Peyer's patch (tissue), 4 donors: ENCODE data around the gene PPA2. TPM values are rescaled to one million over a fixed set of nuclear protein-coding genes. Genes with fewer than 3 reads are reported as not detected.

Experiments
- DNase-seq, 3 donors: peaks; one replicate each; pipeline ENCODE4 v3.0.0-alpha.2; 2017 to 2019
- H3K27ac ChIP-seq, 4 donors: fragments of 200-600 bp; sonication (generic); one replicate each; pipeline ENCODE4 v1.5.1; 2016 to 2019
- H3K27me3 ChIP-seq, 2 donors: fragments of 200-600 bp; sonication (generic); one replicate each; pipeline ENCODE4 v1.5.1; 2019
- H3K36me3 ChIP-seq, 3 donors: fragments of 200-600 bp; sonication (generic); one replicate each; pipeline ENCODE4 v1.5.1; 2016 to 2019
- H3K4me1 ChIP-seq, 4 donors: fragments of 200-600 bp; sonication (generic); one replicate each; pipeline ENCODE4 v1.5.1; 2016 to 2019
- H3K4me3 ChIP-seq, 4 donors: fragments of 200-600 bp; sonication (generic); 1 replicate in 3 of 4; 2 replicates in 1 of 4; pipeline ENCODE4 v1.5.1; 2016 to 2019; ENCODE audit warnings: mild to moderate bottlenecking in 1 of 4
- H3K9me3 ChIP-seq, 4 donors: fragments of 200-600 bp; sonication (generic); one replicate each; pipeline ENCODE4 v1.5.1; 2016 to 2019; ENCODE audit warnings: mild to moderate bottlenecking in 1 of 4
- CTCF ChIP-seq, 6 experiments: fragments of 450-650 bp in 4 of 6; fragments of 200-600 bp in 2 of 6; sonication (generic) in 1 of 6; IDR thresholded peaks; one replicate each; pipeline ENCODE4 v1.5.1; 2017 to 2019; ENCODE audit warnings: antibody characterized with exemption in 6 of 6, mild to moderate bottlenecking in 3 of 6, moderate library complexity in 1 of 6
- POLR2A ChIP-seq, 2 donors: fragments of 450-650 bp; IDR thresholded peaks; one replicate each; pipeline ENCODE4 v1.5.1; 2017; ENCODE audit warnings: antibody characterized with exemption in 2 of 2, mild to moderate bottlenecking in 2 of 2, moderate library complexity in 2 of 2
- total RNA-seq, 4 donors: library from RNA; depleted of rRNA; stranded (reverse); fragments of >200 nt; gene quantifications; one replicate each; pipeline ENCODE4 v1.1.0, GENCODE V29; 2016

The PPA2 gene
- total RNA-seq, 4 donors from 2014 or later: 58.4 to 140 (median 104) TPM

GRCh38 chr4:105387466-105387865 lies 86.4 kb downstream of the PPA2 start:
- no peak for TF ChIP-seq CTCF (IDR thresholded peaks at IDR 0.05)
- no peak for TF ChIP-seq POLR2A (IDR thresholded peaks at IDR 0.05)
- no peak for DNase-seq

GRCh38 chr4:105386012-105386411 lies 87.8 kb downstream of the PPA2 start:
- Histone ChIP-seq H3K36me3 (no peaks in the 10 kb centered on the region), H3K27me3 (no peaks in the 10 kb centered on the region), H3K27ac (no peak overlapping the region), H3K4me3 (no peak overlapping the region), H3K9me3 (no peaks in the 10 kb centered on the region), H3K4me1 (no peaks in the 10 kb centered on the region)
- TF ChIP-seq POLR2A (IDR thresholded peaks at IDR 0.05): no peak
- TF ChIP-seq CTCF (IDR thresholded peaks at IDR 0.05): peak in 1 of 6 experiments; percentile 23
- DNase-seq: no peak

More at GRCh38 chr4:105387466-105387865, 86.4 kb downstream of the PPA2 start:
- Histone ChIP-seq H3K27ac (no peak overlapping the region), H3K4me3 (no peak overlapping the region), H3K36me3 (no peaks in the 10 kb centered on the region), H3K4me1 (no peaks in the 10 kb centered on the region), H3K27me3 (no peaks in the 10 kb centered on the region), H3K9me3 (no peaks in the 10 kb centered on the region)

- Histone ChIP-seq H3K36me3 (peaks cover 0 to 10% (median 0%) of the 10 kb centered on the region in 3 donors), H3K27ac (no peak overlapping the region), H3K4me1 (peaks cover 0 to 7% (median 0%) of the 10 kb centered on the region in 4 donors), H3K4me3 (no peak overlapping the region), H3K27me3 (no peaks in the 10 kb centered on the region), H3K9me3 (no peaks in the 10 kb centered on the region)
- DNase-seq: no peak
- TF ChIP-seq POLR2A (IDR thresholded peaks at IDR 0.05): no peak
- no peak for TF ChIP-seq CTCF (IDR thresholded peaks at IDR 0.05)
Measured at GRCh38 chr4:105374071-105374470, 99.8 kb downstream of the PPA2 start.

- no peaks in the 10 kb centered on the region for H3K9me3 ChIP-seq
- H3K4me1 ChIP-seq: peaks cover 0 to 7% (median 0%) of the 10 kb centered on the region in 4 donors
- no peak overlapping the region for H3K4me3 ChIP-seq
- DNase-seq: no peak
- TF ChIP-seq POLR2A (IDR thresholded peaks at IDR 0.05) (no peak), CTCF (IDR thresholded peaks at IDR 0.05) (no peak)
- no peaks in the 10 kb centered on the region for H3K27me3 ChIP-seq
- peaks cover 0 to 16% (median 0%) of the 10 kb centered on the region in 3 donors for H3K36me3 ChIP-seq
- H3K27ac ChIP-seq: no peak overlapping the region
Measured at GRCh38 chr4:105373324-105373723, 100.5 kb downstream of the PPA2 start.

GRCh38 chr4:105369988-105370387 lies 103.9 kb downstream of the PPA2 start:
- Histone ChIP-seq H3K9me3 (no peaks in the 10 kb centered on the region), H3K4me1 (peaks cover 0 to 7% (median 0%) of the 10 kb centered on the region in 4 donors), H3K27ac (no peak overlapping the region), H3K36me3 (peaks cover 0 to 31% (median 0%) of the 10 kb centered on the region in 3 donors), H3K4me3 (no peak overlapping the region), H3K27me3 (no peaks in the 10 kb centered on the region)
- no peak for DNase-seq
- no peak for TF ChIP-seq CTCF (IDR thresholded peaks at IDR 0.05)

GRCh38 chr4:105361053-105361452 lies 112.8 kb downstream of the PPA2 start:
- Histone ChIP-seq H3K27ac (no peak overlapping the region), H3K9me3 (no peaks in the 10 kb centered on the region), H3K36me3 (peaks cover 0 to 6% (median 0%) of the 10 kb centered on the region in 3 donors), H3K27me3 (no peaks in the 10 kb centered on the region), H3K4me3 (no peak overlapping the region), H3K4me1 (no peaks in the 10 kb centered on the region)
- no peak for DNase-seq
- TF ChIP-seq CTCF (IDR thresholded peaks at IDR 0.05) (no peak), POLR2A (IDR thresholded peaks at IDR 0.05) (no peak)
